ENCODE results near the gene LONP2.

Gene LONP2

GRCh38 chr16:48317026-48317425, 72.9 kb downstream of the LONP2 start:
- no peak for TF ChIP-seq CTCF (IDR thresholded peaks at IDR 0.05; ENCODE audit: low read depth, low read length)
- DNase-seq (ENCODE audit: low read depth in 2 of 2) = no peak
- no peak overlapping the region for H3K4me3 ChIP-seq (replicated peaks in 1 of 2; ENCODE audit: low read depth in 2 of 2, low read length in 2 of 2)

- H3K4me3 ChIP-seq (replicated peaks in 1 of 2; ENCODE audit: low read depth in 2 of 2, low read length in 2 of 2) = no peak overlapping the region
- peak; percentile 54 to 65 for DNase-seq (ENCODE audit: low read depth in 2 of 2)
- TF ChIP-seq CTCF (IDR thresholded peaks at IDR 0.05; ENCODE audit: low read depth, low read length) = no peak
Measured at GRCh38 chr16:48317614-48318315, 73.7 kb downstream of the LONP2 start.

- DNase-seq (ENCODE audit: low read depth in 2 of 2) = peak; percentile 65 to 73
Measured at GRCh38 chr16:48318630-48319029, 74.5 kb downstream of the LONP2 start.

GRCh38 chr16:48321317-48322036, 77.4 kb downstream of the LONP2 start:
- TF ChIP-seq CTCF (IDR thresholded peaks at IDR 0.05; ENCODE audit: low read depth, low read length) = no peak
- peak; percentile 31 to 69 for DNase-seq (ENCODE audit: low read depth in 2 of 2)
- no peak overlapping the region for H3K4me3 ChIP-seq (replicated peaks in 1 of 2; ENCODE audit: low read depth in 2 of 2, low read length in 2 of 2)

More at GRCh38 chr16:48318630-48319029, 74.5 kb downstream of the LONP2 start:
- TF ChIP-seq CTCF (IDR thresholded peaks at IDR 0.05; ENCODE audit: low read depth, low read length) = no peak
- no peak overlapping the region for H3K4me3 ChIP-seq (replicated peaks in 1 of 2; ENCODE audit: low read depth in 2 of 2, low read length in 2 of 2)

DNA sequence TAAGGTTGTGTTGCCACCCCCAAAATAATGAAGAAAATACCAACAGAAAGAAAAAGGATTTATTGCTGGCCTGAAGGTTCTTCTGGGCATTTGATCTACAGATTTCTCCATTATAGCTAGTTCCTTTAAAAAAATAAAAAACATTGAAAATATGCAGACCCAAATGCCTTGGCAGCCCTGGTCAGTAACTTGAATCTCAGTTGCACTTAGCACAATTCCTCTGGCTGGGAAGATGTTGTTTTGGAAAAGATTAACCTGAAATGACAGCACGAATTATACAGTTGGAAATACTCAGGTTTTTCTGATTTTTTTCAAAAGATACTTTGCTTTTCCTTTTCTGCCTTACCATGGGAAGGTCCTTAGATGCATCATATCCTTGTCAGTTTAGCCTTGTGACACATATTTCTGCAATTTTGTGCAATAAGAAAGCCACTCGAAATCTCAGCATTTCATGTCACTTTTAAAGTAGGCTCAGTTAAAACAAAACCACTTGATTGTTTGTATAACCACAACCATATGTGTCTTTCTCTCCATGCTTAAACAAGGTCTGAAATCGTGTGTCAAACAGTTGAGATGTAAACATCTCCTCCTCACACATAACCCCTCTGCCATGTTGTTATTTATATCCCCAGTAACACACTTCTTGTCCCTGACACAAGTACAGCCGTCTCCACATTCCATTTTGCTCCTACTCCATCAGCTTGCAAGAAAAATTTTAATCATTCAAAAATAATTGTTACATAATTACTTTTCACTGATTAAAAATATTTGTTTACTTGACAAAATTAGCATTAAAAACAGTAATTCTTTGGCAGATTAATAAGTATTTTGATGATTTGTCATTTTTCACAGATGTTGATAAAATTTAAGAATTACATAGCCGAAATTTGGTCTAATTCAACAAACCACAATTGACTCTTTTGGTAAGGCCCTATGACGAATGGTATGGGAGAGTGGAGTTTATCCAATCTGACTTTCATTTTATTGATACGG, 80.0 kb downstream of the LONP2 start:
- no peak for DNase-seq (ENCODE audit: low read depth in 2 of 2)
- TF ChIP-seq CTCF (IDR thresholded peaks at IDR 0.05; ENCODE audit: low read depth, low read length) = no peak

GRCh38 chr16:48326915-48327314, 82.8 kb downstream of the LONP2 start:
- H3K4me3 ChIP-seq (replicated peaks in 1 of 2; ENCODE audit: low read depth in 2 of 2, low read length in 2 of 2) = no peak overlapping the region
- TF ChIP-seq CTCF (IDR thresholded peaks at IDR 0.05; ENCODE audit: low read depth, low read length) = no peak
- no peak for DNase-seq (ENCODE audit: low read depth in 2 of 2)

More for the DNA sequence above, 80.0 kb downstream of the LONP2 start:
- no peak overlapping the region for H3K4me3 ChIP-seq (replicated peaks in 1 of 2; ENCODE audit: low read depth in 2 of 2, low read length in 2 of 2)

Data from cardiac fibroblast (primary cell).